MCF 10A (cell line): ENCODE data around the gene TAAR9. TPM values are rescaled to one million over a fixed set of nuclear protein-coding genes. Genes with fewer than 3 reads are reported as not detected.

Source experiments
- BruUV-seq: library from RNA; stranded (reverse); fragments of 400-500 nt; replicated peaks from 2 replicates; lab custom pipeline; 2021; lab: Mats Ljungman, UMichigan
- CTCF ChIA-PET: fragments of 300-600 bp; sonication (Branson Sonifier 250); formaldehyde crosslinking; extraction: SDS; loops from one replicate; lab custom pipeline; 2021; ENCODE audit warnings: antibody characterized with exemption, inconsistent platforms; lab: Yijun Ruan, JAX
- POLR2A ChIA-PET: fragments of 300-600, 350-650 bp; sonication (Branson Sonifier 250); formaldehyde crosslinking; extraction: SDS; loops from one replicate; lab custom pipeline; 2020; ENCODE audit warnings: antibody characterized with exemption, inconsistent platforms; lab: Yijun Ruan, JAX
- DNase-seq: peaks from one replicate; pipeline ENCODE4 v3.0.0-alpha.2; 2018; ENCODE audit not compliant: unreplicated experiment
- H3K27ac Mint-ChIP-seq: one replicate; pipeline ENCODE4 v1.8.0; 2022; ENCODE audit warnings: mild to moderate bottlenecking, low read depth, mixed read lengths; ENCODE audit not compliant: unreplicated experiment
- H3K27me3 Mint-ChIP-seq: one replicate; pipeline ENCODE4 v1.8.0; 2022; ENCODE audit warnings: mixed read lengths; ENCODE audit not compliant: insufficient read depth, unreplicated experiment
- H3K36me3 Mint-ChIP-seq: one replicate; pipeline ENCODE4 v1.8.0; 2022; ENCODE audit warnings: mild to moderate bottlenecking, moderate library complexity, mixed read lengths; ENCODE audit not compliant: insufficient read depth, unreplicated experiment
- H3K4me1 Mint-ChIP-seq: one replicate; pipeline ENCODE4 v1.8.0; 2022; ENCODE audit warnings: mixed read lengths; ENCODE audit not compliant: insufficient read depth, unreplicated experiment
- H3K4me3 Mint-ChIP-seq: one replicate; pipeline ENCODE4 v1.8.0; 2022; ENCODE audit warnings: mild to moderate bottlenecking, moderate library complexity, mixed read lengths; ENCODE audit not compliant: unreplicated experiment
- H3K9me3 Mint-ChIP-seq: one replicate; pipeline ENCODE4 v1.8.0; 2022; ENCODE audit warnings: mixed read lengths; ENCODE audit not compliant: unreplicated experiment
- intact Hi-C: fragments of 100-400 bp; cut with micrococcal nuclease; formaldehyde crosslinking; loops from 2 replicates; pipeline ENCODE4 v1.14.1; 2022
- total RNA-seq: library from RNA; stranded (reverse); gene quantifications from 2 replicates; pipeline ENCODE4 v1.2.3, GENCODE V29; 2022
- TF ChIP-seq, protein P1 (sequence below): fragments of 200-600 bp; IDR thresholded peaks from one replicate; pipeline ENCODE4 v1.8.0; 2022; ENCODE audit warnings: antibody characterized with exemption, mild to moderate bottlenecking; ENCODE audit not compliant: unreplicated experiment

TAAR9 gene
- total RNA-seq, 1 experiment from 2014 or later: not detected

DNA sequence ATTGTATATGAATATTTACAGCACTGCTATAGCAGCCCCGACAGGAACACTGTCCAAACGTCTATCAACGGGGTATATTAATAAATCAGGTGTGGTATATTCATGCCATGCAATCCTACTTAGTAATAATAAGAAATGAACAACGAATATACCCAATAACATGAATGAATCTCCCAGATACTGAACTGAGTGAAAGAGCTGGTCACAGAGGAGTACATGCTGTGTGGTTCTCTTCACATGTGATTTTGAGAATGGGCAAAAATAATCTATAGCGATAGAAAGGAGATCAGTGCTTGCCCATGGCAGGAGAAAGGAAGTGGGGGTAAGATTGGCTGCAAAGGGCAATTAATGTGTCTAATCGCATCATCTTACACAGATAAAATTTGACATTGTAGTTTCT is 28.3 kb downstream of the TAAR9 start:
- Mint-ChIP-seq H3K4me3 (no peak overlapping the region), H3K4me1 (no peaks in the 10 kb centered on the region), H3K36me3 (no peaks in the 10 kb centered on the region), H3K27ac (no peak overlapping the region), H3K27me3 (peaks cover 100% of the 10 kb centered on the region), H3K9me3 (no peaks in the 10 kb centered on the region)
- TF ChIP-seq, protein P1, sequence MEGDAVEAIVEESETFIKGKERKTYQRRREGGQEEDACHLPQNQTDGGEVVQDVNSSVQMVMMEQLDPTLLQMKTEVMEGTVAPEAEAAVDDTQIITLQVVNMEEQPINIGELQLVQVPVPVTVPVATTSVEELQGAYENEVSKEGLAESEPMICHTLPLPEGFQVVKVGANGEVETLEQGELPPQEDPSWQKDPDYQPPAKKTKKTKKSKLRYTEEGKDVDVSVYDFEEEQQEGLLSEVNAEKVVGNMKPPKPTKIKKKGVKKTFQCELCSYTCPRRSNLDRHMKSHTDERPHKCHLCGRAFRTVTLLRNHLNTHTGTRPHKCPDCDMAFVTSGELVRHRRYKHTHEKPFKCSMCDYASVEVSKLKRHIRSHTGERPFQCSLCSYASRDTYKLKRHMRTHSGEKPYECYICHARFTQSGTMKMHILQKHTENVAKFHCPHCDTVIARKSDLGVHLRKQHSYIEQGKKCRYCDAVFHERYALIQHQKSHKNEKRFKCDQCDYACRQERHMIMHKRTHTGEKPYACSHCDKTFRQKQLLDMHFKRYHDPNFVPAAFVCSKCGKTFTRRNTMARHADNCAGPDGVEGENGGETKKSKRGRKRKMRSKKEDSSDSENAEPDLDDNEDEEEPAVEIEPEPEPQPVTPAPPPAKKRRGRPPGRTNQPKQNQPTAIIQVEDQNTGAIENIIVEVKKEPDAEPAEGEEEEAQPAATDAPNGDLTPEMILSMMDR: no peak
- POLR2A ChIA-PET: interaction anchor here (0.6 kb wide), 1 partner anchor 13 kb away, joined by 3 read pairs; no protein-coding TSS in a partner anchor
- intact Hi-C loops: no loop called here
- no TSS peak for BruUV-seq
- no peak for DNase-seq
- CTCF ChIA-PET: no interaction called here

DNA sequence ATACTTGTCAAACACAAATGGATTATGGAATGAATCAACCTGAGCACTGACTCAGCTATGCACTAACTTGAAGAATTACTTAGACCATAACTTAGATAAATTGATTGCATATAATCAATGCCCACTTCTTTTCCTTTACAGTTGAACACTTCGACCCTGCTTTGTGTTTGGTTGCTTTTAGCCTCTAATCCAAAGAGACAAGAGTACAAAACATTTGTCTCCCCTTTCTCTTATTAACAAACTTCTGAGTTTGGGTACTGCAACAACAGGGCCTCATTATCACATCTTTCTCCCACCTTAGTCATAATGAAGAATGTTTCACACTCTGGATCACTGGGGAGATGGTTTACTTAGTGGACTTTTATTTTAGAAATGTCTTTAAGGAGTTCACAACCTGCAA is 29.5 kb downstream of the TAAR9 start:
- no TSS peak for BruUV-seq
- H3K4me1 Mint-ChIP-seq: no peaks in the 10 kb centered on the region
- H3K36me3 Mint-ChIP-seq: no peaks in the 10 kb centered on the region
- H3K27ac Mint-ChIP-seq: no peak overlapping the region
- no peaks in the 10 kb centered on the region for H3K9me3 Mint-ChIP-seq
- DNase-seq: no peak
- POLR2A ChIA-PET: no interaction called here
- intact Hi-C loops: no loop called here
- H3K27me3 Mint-ChIP-seq: peaks cover 100% of the 10 kb centered on the region
- H3K4me3 Mint-ChIP-seq: no peak overlapping the region
- CTCF ChIA-PET: no interaction called here
- TF ChIP-seq, protein P1: no peak

DNA sequence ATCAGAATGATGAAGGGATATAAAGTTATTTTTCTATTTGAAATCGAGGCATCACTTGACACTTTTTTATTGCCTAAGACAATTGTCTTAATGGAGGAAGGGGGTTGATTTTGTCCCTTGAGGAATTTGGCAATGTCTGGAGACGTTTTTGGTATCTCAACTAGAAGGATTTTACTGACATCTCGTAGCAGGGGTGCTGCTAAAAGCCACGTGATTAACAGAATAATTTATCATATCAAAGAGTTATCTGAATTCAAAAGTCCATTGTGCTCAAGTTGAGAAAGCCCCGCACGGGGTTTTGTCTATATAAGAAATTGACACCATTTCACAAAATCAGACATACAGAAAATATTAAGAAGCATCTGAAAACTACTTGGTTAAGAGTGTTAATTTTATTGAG is 30.5 kb downstream of the TAAR9 start:
- Mint-ChIP-seq H3K9me3 (no peaks in the 10 kb centered on the region), H3K27ac (no peak overlapping the region), H3K4me1 (no peaks in the 10 kb centered on the region), H3K27me3 (peaks cover 100% of the 10 kb centered on the region), H3K36me3 (no peaks in the 10 kb centered on the region), H3K4me3 (no peak overlapping the region)
- intact Hi-C loops: no loop called here
- ChIA-PET POLR2A (no interaction called here), CTCF (interaction anchor here (0.6 kb wide), 1 partner anchor 227 kb away, joined by 3 read pairs; no protein-coding TSS in a partner anchor)
- BruUV-seq: no TSS peak
- DNase-seq: no peak
- TF ChIP-seq, protein P1: no peak

DNA sequence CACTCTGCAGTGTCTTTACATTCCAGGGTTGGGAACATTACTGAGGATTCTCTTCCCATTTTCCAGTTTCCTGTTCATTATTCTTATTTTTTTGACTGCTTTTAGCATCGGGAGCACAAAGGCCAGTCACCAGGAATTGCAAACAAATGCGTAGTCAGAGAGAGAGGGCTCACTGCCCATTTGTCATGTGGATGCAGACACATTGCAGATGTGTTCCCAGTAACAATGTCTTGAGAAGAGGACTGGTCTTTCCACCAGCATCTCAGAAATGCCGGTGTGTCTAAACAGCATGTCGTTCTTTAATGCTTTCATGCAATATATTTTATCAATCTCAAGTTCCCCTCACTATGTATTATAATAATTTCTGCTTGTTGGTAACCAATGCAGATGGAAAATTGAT is 31.1 kb downstream of the TAAR9 start:
- H3K36me3 Mint-ChIP-seq: no peaks in the 10 kb centered on the region
- intact Hi-C loops: no loop called here
- H3K27me3 Mint-ChIP-seq: peaks cover 100% of the 10 kb centered on the region
- no peak overlapping the region for H3K27ac Mint-ChIP-seq
- ChIA-PET CTCF (no interaction called here), POLR2A (no interaction called here)
- DNase-seq: no peak
- TF ChIP-seq, protein P1: no peak
- no TSS peak for BruUV-seq
- H3K4me3 Mint-ChIP-seq: no peak overlapping the region
- no peaks in the 10 kb centered on the region for H3K4me1 Mint-ChIP-seq
- H3K9me3 Mint-ChIP-seq: no peaks in the 10 kb centered on the region
